ENCODE results near the gene ALDH16A1.

The ALDH16A1 gene

GRCh38 chr19:49513746-49514118, 60.7 kb downstream of the ALDH16A1 start:
- Histone ChIP-seq H3K4me3 (ENCODE audit: low read length) (peak overlapping the region; percentile 82), H3K27me3 (replicated peaks; ENCODE audit: control insufficient read depth, insufficient read depth, low read length) (no peaks in the 10 kb centered on the region), H3K9ac (ENCODE audit: low read length) (peak overlapping the region; percentile 86)

GRCh38 chr19:49514151-49514550, 61.1 kb downstream of the ALDH16A1 start:
- Histone ChIP-seq H3K4me1 (ENCODE audit: control insufficient read depth, insufficient read depth, low read length) (peaks cover 36% of the 10 kb centered on the region), H3K27me3 (replicated peaks; ENCODE audit: control insufficient read depth, insufficient read depth, low read length) (no peaks in the 10 kb centered on the region), H3K9ac (ENCODE audit: low read length) (peak overlapping the region; percentile 86), H3K9me3 (ENCODE audit: control insufficient read depth, low read length) (no peaks in the 10 kb centered on the region), H3K4me3 (ENCODE audit: low read length) (peak overlapping the region; percentile 82), H3K36me3 (ENCODE audit: control insufficient read depth, insufficient read depth, low read length, severe bottlenecking) (peaks cover 2% of the 10 kb centered on the region)
- no peak for DNase-seq (ENCODE audit: low read depth)

More at GRCh38 chr19:49513746-49514118, 60.7 kb downstream of the ALDH16A1 start:
- Histone ChIP-seq H3K4me1 (ENCODE audit: control insufficient read depth, insufficient read depth, low read length) (peaks cover 36% of the 10 kb centered on the region), H3K9me3 (ENCODE audit: control insufficient read depth, low read length) (no peaks in the 10 kb centered on the region), H3K36me3 (ENCODE audit: control insufficient read depth, insufficient read depth, low read length, severe bottlenecking) (peaks cover 2% of the 10 kb centered on the region)
- DNase-seq (ENCODE audit: low read depth): no peak

DNA sequence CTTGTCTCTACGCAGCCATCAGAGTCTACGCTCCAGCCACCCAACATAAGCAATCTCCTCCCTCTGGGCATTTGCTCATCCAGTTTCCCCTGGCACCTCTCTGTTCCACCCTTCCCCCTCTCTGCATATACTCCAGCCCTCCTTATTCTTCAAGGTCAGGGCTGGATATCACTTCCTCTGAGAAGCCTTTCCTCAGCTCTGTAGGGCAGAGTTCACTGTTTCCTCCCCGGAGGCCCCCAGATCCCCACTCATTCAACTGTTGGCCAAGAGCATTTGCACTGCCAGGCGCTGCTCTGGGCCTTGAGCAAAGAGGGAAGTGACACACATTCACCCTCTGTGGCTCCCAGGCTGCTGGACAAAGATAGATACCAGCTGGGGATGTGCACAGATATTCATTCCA, 62.7 kb downstream of the ALDH16A1 start:
- Histone ChIP-seq H3K9ac (ENCODE audit: low read length) (peak overlapping the region; percentile 52), H3K9me3 (ENCODE audit: control insufficient read depth, low read length) (no peaks in the 10 kb centered on the region), H3K4me3 (ENCODE audit: low read length) (peak overlapping the region; percentile 20), H3K27me3 (replicated peaks; ENCODE audit: control insufficient read depth, insufficient read depth, low read length) (no peaks in the 10 kb centered on the region), H3K36me3 (ENCODE audit: control insufficient read depth, insufficient read depth, low read length, severe bottlenecking) (peaks cover 4% of the 10 kb centered on the region), H3K4me1 (ENCODE audit: control insufficient read depth, insufficient read depth, low read length) (peaks cover 36% of the 10 kb centered on the region)
- no peak for DNase-seq (ENCODE audit: low read depth)

DNA sequence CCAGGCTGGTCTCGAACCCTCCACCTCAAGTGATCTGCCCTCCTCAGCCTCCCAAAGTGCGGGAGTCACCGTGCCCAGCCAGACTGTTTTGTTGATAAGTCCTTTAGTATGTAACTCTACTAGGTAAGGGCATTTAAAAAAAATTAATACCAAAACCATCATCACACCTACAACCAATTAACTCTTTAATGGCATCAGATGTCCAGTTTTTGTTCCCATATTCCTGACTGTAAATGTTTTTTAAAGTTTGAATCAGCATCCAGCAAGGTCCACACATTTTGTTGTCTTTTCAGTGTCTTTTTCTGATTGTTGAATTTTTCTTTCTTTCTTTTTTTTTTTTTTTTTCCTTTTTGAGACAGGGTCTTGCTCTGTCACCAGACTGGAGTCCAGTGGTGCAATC, 65.0 kb downstream of the ALDH16A1 start:
- H3K9me3 ChIP-seq (ENCODE audit: control insufficient read depth, low read length): no peaks in the 10 kb centered on the region
- H3K4me1 ChIP-seq (ENCODE audit: control insufficient read depth, insufficient read depth, low read length): peaks cover 23% of the 10 kb centered on the region
- peaks cover 7% of the 10 kb centered on the region for H3K36me3 ChIP-seq (ENCODE audit: control insufficient read depth, insufficient read depth, low read length, severe bottlenecking)
- no peak overlapping the region for H3K9ac ChIP-seq (ENCODE audit: low read length)
- DNase-seq (ENCODE audit: low read depth): no peak
- H3K4me3 ChIP-seq (ENCODE audit: low read length): no peak overlapping the region
- H3K27me3 ChIP-seq (replicated peaks; ENCODE audit: control insufficient read depth, insufficient read depth, low read length): no peaks in the 10 kb centered on the region

All from adipocyte (in vitro differentiated cells).